AG09309 (cell line): ENCODE data around the gene ASB8.

Experiments used
- DNase-seq: peaks from one replicate; pipeline ENCODE4 v3.0.0-alpha.2; 2010; ENCODE audit warnings: low read depth
- H3K4me3 ChIP-seq: 2 replicates; pipeline ENCODE4 v1.5.1; 2011; ENCODE audit warnings: mild to moderate bottlenecking, low read depth, low read length, moderate library complexity; ENCODE audit not compliant: control insufficient read depth
- TF ChIP-seq, protein P1 (sequence below): IDR thresholded peaks from 2 replicates; pipeline ENCODE4 v1.5.1; 2011; ENCODE audit warnings: mild to moderate bottlenecking, low read depth, low read length, inconsistent platforms; ENCODE audit not compliant: insufficient read depth, control insufficient read depth; ENCODE audit errors: missing control alignments

Gene ASB8

DNA sequence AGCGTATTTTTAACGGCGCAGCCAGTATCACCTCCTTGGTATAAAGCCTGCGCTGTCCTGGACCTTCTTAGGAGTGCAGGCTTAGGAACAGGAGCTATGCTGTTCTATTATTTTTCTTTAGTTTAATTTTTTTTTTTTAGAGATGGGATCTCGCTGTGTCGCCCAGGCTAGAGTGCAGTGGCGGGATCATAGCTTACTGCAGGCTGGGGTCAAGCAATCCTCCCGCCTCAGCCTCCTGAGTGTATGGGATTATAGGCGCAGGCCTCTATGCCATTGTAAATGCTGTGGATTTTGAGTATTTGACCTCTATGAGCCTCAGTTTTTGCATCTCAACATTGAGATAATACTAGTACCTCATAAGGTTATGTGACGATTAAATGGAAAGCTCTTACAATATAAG, 41.7 kb upstream of the ASB8 start:
- TF ChIP-seq, protein P1, sequence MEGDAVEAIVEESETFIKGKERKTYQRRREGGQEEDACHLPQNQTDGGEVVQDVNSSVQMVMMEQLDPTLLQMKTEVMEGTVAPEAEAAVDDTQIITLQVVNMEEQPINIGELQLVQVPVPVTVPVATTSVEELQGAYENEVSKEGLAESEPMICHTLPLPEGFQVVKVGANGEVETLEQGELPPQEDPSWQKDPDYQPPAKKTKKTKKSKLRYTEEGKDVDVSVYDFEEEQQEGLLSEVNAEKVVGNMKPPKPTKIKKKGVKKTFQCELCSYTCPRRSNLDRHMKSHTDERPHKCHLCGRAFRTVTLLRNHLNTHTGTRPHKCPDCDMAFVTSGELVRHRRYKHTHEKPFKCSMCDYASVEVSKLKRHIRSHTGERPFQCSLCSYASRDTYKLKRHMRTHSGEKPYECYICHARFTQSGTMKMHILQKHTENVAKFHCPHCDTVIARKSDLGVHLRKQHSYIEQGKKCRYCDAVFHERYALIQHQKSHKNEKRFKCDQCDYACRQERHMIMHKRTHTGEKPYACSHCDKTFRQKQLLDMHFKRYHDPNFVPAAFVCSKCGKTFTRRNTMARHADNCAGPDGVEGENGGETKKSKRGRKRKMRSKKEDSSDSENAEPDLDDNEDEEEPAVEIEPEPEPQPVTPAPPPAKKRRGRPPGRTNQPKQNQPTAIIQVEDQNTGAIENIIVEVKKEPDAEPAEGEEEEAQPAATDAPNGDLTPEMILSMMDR: no peak
- no peak for DNase-seq
- peak overlapping the region; percentile 85 for H3K4me3 ChIP-seq

DNA sequence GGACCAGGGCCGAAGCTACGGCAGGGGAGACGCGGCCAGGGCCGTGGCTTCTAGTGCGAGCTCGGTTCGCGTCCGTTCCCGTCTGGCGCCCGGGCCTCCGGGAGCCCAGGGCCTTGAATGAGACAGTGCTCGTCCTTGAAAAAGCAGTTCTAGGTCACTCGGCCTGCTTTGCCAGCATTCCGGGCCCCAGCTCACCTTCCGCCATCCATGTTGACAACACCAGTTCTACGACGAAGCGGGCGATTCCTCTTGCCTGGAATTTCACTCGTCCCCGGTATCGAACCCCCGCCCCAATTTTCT, 41.3 kb upstream of the ASB8 start:
- peak overlapping the region; percentile 85 for H3K4me3 ChIP-seq
- no peak for DNase-seq
- TF ChIP-seq, protein P1: no peak

DNA sequence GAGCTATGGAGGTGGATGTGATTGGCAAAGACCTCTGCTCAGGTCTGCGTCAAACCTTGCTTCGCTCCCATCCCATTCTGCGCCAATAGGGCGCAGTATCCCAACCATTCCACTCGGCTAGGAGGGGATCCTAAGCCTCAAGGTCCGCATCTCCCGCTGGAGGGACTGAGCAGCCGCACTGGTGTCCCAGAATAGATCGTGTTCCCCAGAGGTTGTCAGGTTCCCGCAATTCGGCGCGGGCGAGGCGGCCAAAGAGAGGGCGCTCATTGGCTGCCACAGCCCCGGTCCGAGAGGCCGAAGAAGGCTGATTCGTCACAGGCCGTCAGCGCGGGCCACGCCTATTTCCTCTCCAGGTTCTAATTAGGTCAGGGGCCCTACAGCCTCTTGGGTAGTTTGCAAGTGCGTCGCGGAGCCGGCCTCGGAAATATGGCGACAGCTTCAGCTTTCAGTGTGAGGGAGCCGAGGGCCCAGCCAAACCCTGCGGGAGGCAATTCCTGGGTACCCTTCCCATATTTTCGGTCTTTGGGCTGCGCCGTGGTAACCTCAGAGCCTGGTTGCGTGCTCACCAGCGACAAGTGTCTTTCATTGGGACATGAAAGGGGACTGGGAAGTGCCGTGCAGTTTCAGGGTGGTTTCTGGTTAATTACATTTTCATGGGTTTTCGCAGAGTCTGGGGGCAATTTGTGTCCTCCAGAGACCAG, 40.8 kb upstream of the ASB8 start:
- peak; percentile 65 for DNase-seq
- H3K4me3 ChIP-seq: peak overlapping the region; percentile 85
- TF ChIP-seq, protein P1: no peak

DNA sequence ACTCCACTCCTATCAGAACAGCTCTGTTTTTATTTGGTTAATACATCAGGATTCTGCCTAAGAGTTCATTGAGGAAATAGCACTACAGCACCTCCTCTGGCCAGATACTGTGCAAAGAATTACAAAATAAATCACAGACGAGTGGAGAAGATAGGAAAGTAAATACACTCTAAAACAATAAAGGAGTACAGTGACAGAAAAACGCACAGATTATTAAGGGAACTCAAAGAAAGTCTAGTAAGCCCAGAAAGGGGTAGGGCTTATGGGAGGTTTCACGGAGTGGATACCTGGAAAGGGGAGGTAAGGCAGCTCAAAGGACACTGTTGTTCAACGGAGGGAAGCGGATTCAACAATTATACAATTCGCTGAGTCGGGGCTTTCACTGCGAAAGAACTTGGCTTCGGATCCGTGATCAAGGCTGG, 40.2 kb upstream of the ASB8 start:
- no peak for DNase-seq
- peak overlapping the region; percentile 85 for H3K4me3 ChIP-seq
- TF ChIP-seq, protein P1: peak; percentile 39

DNA sequence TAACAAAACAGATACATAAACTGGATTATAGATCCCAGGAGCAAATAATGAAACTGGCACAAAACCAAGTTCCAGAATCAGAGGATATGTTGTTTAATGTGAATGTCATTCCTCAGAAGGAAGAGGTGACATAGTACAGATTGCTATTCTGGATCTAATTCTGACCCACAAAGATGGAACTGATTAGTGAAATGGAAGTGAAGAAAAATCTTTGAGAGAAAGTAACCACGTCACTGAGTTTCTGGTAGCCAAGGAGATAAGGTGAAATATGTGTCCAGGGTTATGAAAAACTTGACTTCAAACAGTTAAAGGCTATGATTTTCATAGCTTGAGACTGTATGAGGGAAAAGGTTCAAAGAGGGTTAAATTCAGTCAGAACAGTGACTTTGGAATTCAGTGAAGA, 37.5 kb upstream of the ASB8 start:
- TF ChIP-seq, protein P1: no peak
- DNase-seq: no peak
- H3K4me3 ChIP-seq: no peak overlapping the region

DNA sequence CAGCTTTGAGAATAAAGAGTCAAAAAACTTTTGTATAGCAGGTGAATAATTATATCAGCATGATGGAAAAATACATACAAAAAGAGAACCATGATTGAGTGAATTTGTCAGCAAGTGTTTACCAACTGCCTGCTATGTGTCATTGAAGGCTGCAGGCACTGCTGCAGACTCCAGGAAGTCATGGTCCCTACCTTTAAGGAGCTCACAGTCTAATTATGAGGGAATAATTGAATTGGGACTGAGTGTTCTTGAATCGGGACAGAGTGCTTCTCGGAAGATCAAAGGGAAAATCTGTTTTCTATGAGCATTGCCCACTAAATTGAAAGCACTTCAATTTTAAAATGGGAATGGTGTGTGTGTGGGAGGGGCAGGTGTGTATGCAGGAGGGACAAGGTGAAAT, 36.3 kb upstream of the ASB8 start:
- no peak for DNase-seq
- H3K4me3 ChIP-seq: no peak overlapping the region
- TF ChIP-seq, protein P1: no peak

DNA sequence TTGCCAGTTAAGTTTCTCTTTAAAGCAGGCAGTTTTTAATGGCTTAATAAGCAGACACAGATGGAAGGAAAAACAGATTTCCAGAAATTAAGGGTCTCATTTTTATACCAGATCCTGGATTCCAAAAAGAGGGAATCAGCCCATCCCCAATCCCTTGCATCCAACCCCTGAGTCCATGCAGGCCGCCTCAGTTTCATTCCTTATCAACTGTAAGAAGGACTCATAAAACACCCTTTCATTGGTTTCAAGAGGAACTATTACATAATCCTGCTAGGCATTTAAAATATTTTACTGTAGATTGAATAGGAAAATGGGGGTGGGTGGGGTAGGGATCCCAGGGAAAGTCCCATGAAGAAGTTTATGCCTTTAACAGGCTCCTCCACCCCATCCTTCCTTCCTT, 35.5 kb upstream of the ASB8 start:
- no peak for DNase-seq
- no peak overlapping the region for H3K4me3 ChIP-seq
- TF ChIP-seq, protein P1: no peak
